GM12874 (cell line): ENCODE results near the gene CORO2B.

Experiments
- TF ChIP-seq, protein P1 (sequence below): IDR thresholded peaks from 2 replicates; pipeline ENCODE4 v1.5.1; 2011; ENCODE audit warnings: low read depth, mild to moderate bottlenecking, control low read depth, low read length, moderate library complexity; ENCODE audit not compliant: insufficient read depth

Gene CORO2B

DNA sequence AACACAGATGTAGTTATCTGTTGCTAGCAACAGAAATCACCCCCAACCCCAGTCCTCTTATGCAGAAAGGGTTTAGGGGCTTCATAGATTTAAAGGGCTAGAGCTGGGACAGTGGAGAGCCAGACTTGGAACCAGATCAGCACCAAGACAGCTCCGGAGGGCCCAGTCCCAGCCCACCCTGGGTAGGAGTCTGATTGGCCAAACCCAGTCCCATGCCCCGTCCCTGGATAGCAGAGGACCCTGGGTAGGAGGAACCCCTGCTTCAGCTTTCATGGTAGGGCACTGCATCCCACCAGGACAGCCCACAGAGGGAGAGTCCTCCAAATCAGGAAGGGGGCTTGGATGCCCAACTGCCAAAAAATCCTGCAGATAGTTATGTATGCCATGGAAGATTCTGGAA is 103.0 kb downstream of the CORO2B start:
- TF ChIP-seq, protein P1, sequence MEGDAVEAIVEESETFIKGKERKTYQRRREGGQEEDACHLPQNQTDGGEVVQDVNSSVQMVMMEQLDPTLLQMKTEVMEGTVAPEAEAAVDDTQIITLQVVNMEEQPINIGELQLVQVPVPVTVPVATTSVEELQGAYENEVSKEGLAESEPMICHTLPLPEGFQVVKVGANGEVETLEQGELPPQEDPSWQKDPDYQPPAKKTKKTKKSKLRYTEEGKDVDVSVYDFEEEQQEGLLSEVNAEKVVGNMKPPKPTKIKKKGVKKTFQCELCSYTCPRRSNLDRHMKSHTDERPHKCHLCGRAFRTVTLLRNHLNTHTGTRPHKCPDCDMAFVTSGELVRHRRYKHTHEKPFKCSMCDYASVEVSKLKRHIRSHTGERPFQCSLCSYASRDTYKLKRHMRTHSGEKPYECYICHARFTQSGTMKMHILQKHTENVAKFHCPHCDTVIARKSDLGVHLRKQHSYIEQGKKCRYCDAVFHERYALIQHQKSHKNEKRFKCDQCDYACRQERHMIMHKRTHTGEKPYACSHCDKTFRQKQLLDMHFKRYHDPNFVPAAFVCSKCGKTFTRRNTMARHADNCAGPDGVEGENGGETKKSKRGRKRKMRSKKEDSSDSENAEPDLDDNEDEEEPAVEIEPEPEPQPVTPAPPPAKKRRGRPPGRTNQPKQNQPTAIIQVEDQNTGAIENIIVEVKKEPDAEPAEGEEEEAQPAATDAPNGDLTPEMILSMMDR = no peak

DNA sequence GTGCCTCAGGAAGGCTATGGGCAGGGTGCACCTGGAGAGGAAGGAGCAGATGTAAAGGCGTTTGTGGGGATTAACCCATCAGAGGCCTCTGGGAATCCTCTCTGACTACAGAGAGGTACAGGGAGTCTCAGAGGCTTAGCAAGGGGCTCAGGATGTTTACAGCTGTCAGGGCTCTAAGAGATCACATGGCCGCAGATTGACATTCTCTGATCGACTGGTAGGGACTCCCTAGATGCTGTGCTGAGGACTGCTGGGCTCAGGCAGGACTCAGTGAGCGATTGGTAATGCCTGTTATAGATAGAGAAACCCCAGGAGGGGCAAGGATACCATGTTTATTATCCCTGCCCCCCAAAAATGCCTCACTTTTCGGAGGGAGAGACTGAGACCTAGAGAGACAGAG is 103.5 kb downstream of the CORO2B start:
- TF ChIP-seq, protein P1 = no peak

DNA sequence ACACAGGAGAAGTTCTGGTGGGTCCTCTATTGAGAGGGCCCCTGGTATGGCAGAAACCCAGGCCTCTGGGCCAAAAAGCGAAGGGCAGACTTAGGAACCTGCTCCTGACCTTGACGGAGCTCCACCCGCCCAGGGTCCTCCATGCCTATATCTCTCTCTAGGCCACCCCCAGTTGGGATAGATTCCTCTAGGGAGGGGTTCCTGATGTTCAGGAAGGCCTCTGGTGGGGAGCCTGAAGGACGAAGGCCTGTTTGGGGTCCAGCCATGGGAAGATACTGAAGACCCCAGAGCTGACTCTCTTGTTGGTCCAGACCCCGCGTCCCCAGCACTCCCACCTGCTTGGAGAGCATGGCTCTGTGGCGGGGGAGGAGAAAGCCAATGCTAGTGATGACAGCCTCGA is 104.2 kb downstream of the CORO2B start:
- TF ChIP-seq, protein P1 = no peak

DNA sequence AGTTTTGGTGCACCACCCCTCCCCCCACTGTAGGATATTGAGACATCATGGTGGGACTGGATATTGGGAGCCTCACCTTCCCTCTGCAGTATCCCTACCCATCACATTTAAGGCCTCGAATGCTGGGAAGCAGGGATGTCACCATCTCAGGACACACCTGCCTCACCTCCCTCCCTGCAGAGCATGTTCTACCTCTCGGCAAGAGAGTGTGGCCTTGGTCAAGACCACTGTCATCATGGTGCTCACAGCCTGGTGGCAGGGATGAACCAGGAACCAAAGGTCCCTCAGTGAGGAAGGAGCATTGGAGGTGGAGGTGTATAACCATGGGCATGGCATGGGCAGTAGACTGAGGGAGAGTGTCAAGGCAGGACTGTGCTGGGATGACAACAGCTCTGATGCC is 104.8 kb downstream of the CORO2B start:
- TF ChIP-seq, protein P1 = no peak

DNA sequence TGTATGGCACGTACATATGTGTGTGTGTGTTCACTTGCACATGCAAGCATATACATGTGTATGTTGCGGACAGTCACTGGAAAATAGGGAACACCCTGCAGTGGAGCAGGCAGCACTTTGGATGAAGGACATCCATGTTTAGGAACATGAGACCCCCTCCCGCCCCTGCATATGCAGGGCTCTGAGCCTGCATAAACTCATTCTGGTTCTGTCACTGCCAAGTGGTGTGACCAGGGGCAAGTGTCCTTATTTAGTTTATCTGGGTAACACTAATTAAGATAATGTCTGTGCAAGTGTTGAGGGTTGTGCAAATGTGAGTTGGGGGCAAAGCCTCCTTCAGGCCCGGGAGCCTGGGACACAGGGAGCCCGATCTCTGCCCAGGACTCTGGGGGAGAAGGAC is 105.7 kb downstream of the CORO2B start:
- TF ChIP-seq, protein P1 = no peak

DNA sequence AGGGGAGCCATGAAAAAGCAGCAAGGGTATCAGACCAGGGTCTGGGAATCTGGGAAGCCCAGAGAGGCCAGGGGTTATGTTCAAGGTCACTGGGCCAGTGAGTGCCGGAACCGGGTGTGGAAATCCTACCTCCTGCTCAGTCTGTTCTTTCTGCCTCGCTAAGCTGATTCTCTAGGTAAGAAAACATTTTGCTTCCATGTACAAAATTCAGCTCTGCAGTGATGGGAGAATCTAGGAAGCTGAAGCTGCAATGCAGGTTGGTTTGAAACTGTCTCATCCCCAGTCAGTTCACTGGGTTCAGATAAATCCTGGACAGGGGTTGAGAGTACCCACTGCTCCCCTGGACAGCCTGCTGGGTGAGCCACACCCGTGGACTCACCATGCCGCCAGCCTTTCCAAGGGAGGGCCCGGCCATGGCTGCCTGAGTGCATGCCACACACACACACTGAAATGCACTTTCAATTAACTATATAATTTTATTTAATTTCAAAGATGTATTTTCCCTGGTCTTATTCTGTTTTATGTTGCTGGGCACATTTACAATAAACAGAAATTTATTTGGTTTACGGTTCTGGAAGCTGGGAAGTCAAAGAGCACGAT is 108.4 kb downstream of the CORO2B start:
- TF ChIP-seq, protein P1 = no peak

DNA sequence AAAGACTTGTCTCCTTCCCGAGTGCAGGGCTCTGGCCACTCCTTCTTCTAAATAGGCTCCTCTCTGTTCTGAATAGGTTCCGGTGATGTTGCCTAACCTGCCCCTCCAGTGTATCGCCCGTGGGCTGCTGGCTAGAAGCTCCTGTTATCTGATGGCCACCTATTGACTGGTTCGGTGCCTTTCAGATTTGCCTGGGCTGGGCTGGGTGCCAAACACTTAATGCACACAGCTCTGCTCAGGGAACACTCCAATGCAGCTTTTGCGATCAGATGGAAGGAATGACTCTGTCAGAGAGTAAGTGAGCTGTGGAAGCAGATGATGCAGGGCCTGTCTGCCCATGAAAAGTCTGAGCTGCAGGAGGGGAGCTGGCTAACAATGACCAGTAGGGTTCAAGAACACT is 112.9 kb downstream of the CORO2B start:
- TF ChIP-seq, protein P1 = no peak
